AG10803 (cell line): Measurements from ENCODE around the gene GAB2.

Experiments used
- DNase-seq: peaks from one replicate; pipeline ENCODE4 v3.0.0; 2010; ENCODE audit warnings: low read depth
- H3K4me3 ChIP-seq: 2 replicates; pipeline ENCODE4 v1.5.1; 2011; ENCODE audit warnings: mild to moderate bottlenecking, low read length, control low read depth
- TF ChIP-seq, protein P1 (sequence below): conservative IDR thresholded peaks from 2 replicates; pipeline ENCODE4 v1.5.1; 2011; ENCODE audit warnings: mild to moderate bottlenecking, low read length, control low read depth, inconsistent platforms

GAB2 gene

DNA sequence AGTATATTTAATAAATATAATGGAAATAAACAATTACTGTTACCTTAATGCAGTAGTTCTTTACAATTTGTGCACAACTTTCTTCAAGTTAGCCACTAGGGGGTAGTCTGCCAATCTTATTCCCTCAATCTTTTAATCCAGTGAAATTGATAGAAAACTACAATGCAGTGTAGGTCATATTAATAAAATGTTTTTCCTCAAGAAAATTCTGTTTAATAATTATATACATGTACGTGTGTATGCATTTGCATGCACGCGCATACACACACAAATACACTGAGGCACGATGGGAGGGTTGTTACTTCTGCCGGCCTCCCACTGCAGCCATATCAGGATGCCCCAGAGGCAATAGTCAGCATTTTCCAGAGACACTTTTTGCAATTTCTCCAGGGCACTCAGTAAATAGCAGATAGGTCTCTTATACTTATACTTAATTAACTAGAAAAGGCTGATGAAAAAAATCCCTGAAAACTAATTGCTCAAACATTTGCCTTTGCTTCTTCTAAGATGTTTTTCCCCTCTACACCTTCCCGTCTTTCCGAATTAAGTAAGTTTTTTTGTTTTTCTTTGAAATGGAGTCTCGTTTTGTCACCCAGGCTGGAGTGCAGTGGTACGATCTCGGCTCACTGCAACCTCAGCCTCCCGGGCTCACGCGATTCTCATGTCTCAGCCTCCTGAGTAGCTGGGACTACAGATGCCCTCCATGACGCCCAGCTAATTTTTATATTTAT lies 3.1 kb downstream of the GAB2 start:
- no peak overlapping the region for H3K4me3 ChIP-seq
- TF ChIP-seq, protein P1, sequence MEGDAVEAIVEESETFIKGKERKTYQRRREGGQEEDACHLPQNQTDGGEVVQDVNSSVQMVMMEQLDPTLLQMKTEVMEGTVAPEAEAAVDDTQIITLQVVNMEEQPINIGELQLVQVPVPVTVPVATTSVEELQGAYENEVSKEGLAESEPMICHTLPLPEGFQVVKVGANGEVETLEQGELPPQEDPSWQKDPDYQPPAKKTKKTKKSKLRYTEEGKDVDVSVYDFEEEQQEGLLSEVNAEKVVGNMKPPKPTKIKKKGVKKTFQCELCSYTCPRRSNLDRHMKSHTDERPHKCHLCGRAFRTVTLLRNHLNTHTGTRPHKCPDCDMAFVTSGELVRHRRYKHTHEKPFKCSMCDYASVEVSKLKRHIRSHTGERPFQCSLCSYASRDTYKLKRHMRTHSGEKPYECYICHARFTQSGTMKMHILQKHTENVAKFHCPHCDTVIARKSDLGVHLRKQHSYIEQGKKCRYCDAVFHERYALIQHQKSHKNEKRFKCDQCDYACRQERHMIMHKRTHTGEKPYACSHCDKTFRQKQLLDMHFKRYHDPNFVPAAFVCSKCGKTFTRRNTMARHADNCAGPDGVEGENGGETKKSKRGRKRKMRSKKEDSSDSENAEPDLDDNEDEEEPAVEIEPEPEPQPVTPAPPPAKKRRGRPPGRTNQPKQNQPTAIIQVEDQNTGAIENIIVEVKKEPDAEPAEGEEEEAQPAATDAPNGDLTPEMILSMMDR: peak; percentile 68
- no peak for DNase-seq

DNA sequence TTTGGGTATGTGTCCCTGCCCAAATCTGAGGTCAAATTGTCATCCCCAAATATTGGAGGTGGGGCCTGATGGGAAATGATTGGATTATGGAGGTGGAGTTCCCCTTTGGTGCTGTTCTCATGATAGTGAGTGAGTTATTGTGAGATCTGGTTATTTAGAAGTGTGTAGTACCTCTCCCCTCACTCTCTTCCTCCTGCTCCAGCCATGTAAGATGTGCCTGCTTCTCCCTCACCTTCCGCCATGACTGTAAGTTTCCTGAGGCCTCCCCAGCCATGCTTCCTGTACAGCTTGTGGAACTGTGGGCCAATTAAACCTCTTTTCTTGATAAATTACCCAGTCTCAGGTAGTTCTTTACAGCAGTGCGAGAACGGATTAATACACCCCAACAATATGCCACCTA lies 9.0 kb downstream of the GAB2 start:
- TF ChIP-seq, protein P1: no peak
- H3K4me3 ChIP-seq: no peak overlapping the region
- no peak for DNase-seq

DNA sequence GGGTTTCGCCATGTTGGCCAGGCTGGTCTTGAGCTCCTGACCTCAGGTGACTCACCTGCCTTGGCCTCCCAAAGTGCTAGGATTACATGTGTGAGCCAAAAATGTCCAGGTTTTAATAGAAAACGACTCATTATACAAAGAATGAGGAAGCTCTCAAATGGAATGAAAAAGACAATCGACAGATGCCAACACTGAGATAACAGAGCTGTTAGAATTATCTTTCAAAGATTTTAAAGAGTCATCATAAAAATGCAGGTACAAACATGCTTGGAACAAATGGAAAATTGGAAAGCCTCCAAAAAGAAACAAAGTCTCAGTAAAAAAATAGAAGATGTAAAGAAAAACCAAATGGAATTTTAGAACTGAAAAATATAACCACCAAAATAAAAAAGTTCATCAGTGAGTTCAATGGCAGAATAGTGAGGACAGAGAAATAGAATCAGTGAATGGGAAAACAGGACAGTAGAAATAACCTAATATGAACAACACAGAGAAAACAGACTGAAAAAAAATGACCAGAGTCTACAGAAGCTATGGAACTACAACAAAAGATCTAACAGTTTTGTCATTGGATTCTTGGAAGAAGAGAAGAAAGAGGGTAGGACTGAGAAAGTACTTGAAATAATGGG lies 10.9 kb downstream of the GAB2 start:
- no peak overlapping the region for H3K4me3 ChIP-seq
- DNase-seq: no peak
- TF ChIP-seq, protein P1: no peak

DNA sequence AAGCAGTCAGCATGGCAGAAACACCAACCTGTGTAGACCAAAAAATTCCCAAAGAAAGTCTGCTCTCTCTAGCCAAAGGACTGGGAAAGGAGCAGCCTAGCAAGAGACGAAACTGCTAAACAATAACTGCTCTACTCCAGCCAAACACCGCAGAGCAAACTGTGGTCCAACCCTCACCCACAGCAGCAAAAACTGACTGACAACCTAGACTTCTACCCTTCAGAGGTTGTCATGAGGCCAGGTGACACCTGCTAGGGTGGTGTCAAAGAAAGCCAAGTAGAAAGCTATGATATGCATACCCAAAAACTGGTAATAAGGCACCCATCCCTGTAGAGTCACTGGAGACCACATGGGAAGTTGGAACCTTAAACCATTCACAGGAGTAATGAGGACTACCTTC lies 11.8 kb downstream of the GAB2 start:
- no peak for DNase-seq
- TF ChIP-seq, protein P1: no peak
- H3K4me3 ChIP-seq: no peak overlapping the region

DNA sequence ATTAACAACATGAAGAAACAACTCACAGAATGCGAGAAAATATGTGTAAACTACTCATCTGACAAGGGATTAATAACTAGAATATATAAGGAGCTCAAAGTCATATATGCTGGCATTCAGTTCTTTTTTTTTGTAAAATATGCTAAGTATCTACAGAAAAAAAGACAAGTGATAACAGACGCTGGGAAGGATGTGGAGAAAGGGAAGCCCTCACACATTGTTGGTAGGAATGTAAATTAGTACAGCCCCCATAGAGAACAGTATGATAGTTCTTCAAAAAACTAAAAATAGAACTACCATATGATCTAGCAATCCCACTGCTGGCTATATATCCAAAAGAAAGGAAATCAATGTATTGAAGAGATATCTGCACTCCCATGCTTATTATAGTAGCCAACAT lies 13.8 kb downstream of the GAB2 start:
- no peak for DNase-seq
- TF ChIP-seq, protein P1: no peak

DNA sequence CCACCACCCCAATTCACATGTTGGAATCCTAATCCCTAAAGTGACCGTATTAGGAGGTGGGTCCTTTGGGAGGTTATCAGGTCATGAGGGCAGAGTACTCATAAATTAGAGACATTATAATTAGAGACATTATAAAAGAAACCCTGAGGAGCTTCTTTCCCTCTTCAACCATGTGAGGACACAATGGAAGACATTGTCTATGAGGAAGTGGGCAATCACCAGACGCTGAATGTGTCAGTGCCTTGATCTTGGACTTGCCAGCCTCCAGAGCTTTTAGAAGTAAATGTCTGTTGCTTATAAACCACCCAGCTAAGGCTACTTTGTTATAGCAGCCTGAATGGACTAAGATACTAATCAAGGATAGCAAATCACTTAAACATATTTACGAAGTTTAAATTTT lies 14.8 kb downstream of the GAB2 start:
- H3K4me3 ChIP-seq: no peak overlapping the region
- TF ChIP-seq, protein P1: no peak
- no peak for DNase-seq

More for the DNA sequence above, 13.8 kb downstream of the GAB2 start:
- no peak overlapping the region for H3K4me3 ChIP-seq

DNA sequence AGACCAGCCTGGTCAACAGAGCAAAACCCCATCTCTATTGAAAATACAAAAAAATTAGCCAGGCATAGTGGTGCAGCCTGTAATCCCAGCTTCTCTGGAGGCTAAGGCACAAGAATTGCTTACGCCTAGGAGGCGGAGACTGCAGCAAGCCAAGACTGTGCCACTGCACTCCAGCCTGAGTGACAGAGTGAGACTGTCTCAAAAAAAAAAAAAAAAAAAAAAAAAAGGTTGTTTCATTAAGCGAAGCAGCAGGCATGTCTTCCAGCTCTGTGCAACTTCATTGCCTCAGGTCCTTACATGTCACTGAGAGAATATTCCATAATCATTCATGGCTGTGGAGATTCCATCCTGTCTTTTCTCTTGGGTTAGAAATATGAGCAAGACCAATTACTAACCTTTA lies 16.9 kb downstream of the GAB2 start:
- DNase-seq: no peak
- H3K4me3 ChIP-seq: no peak overlapping the region
- TF ChIP-seq, protein P1: no peak
